ENCODE measurements around the gene UQCRQ.

The UQCRQ gene

DNA sequence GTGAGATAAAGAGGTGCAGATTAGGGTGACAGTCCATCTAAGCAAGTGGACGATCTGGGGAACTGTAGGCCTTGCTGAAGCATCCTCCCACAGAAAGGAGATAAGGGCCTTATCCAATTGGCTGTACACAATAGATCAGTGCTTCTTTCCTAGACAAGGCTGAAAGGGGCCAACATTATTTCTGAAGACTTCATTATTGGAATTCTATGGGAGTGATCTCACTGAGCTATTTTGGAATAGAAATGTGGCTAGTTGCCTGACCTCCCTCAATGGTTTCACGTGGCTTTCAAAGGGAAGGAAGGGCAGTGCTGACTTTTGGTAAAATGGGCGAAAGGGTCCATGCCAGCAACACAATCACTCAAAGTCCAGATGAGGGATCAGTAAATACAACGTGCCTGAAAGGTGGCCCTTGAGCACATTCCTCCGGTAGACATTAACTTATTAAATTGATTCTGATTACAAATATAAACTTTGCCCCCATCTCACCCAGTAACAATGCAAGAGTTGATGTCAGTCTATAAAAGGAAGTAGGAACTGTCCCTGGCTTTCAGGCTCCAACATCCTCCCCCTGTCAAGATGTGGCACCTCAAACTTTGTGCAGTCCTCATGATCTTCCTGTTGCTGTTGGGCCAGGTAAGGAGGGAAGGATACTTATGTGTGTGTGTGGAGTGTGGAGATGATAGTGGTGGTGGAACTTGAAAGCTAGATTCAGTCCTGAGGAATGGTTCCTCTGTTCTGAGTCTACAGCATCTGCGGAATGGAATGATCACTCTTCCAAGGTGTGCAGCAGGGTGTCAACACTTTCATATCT, 6.9 kb downstream of the UQCRQ start, which contains the start of gene LEAP2:
Gene LEAP2, plus strand, starts transcription at position 550 of the 811 bp plus-strand sequence. Its CDS starts 27 bp downstream, at position 577.
- intact Hi-C loops (cut with DNase I; ENCODE audit: low total_unique reads), result no loop called here
- peaks cover 16 to 55% (median 38%) of the 10 kb centered on the region in 3 donors for H3K36me3 ChIP-seq
- no peak within 1 kb of the TSS for H3K4me3 ChIP-seq
- DNase-seq, result no peak
- H3K27me3 ChIP-seq, result no peaks in the 10 kb centered on the region
- TF ChIP-seq, protein P1, sequence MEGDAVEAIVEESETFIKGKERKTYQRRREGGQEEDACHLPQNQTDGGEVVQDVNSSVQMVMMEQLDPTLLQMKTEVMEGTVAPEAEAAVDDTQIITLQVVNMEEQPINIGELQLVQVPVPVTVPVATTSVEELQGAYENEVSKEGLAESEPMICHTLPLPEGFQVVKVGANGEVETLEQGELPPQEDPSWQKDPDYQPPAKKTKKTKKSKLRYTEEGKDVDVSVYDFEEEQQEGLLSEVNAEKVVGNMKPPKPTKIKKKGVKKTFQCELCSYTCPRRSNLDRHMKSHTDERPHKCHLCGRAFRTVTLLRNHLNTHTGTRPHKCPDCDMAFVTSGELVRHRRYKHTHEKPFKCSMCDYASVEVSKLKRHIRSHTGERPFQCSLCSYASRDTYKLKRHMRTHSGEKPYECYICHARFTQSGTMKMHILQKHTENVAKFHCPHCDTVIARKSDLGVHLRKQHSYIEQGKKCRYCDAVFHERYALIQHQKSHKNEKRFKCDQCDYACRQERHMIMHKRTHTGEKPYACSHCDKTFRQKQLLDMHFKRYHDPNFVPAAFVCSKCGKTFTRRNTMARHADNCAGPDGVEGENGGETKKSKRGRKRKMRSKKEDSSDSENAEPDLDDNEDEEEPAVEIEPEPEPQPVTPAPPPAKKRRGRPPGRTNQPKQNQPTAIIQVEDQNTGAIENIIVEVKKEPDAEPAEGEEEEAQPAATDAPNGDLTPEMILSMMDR (IDR thresholded peaks at IDR 0.05), result no peak
- no peak within 1 kb of the TSS for H3K27ac ChIP-seq
- no peaks in the 10 kb centered on the region for H3K9me3 ChIP-seq
- peaks cover 0 to 30% (median 5%) of the 10 kb centered on the region in 4 donors for H3K4me1 ChIP-seq

DNA sequence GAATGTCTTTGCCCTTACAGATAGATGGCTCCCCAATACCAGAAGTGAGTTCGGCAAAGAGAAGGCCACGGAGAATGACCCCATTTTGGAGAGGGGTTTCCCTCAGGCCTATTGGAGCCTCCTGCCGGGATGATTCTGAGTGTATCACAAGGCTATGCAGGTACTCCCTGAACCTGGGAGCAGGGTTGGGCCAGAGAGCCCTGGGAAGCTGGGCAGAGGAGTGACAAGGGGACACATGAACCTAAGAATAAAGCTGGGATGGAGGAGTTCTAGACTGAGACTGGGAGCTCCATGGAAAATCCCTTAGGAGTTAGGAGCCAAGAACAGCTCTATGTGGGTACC, 7.5 kb downstream of the UQCRQ start:
- no peak for DNase-seq
- H3K27ac ChIP-seq, result no peak overlapping the region
- TF ChIP-seq, protein P1 (IDR thresholded peaks at IDR 0.05), result no peak
- peaks cover 18 to 55% (median 39%) of the 10 kb centered on the region in 3 donors for H3K36me3 ChIP-seq
- intact Hi-C loops (cut with DNase I; ENCODE audit: low total_unique reads), result no loop called here
- peaks cover 0 to 30% (median 5%) of the 10 kb centered on the region in 4 donors for H3K4me1 ChIP-seq
- no peaks in the 10 kb centered on the region for H3K27me3 ChIP-seq
- H3K9me3 ChIP-seq, result no peaks in the 10 kb centered on the region
- no peak overlapping the region for H3K4me3 ChIP-seq

DNA sequence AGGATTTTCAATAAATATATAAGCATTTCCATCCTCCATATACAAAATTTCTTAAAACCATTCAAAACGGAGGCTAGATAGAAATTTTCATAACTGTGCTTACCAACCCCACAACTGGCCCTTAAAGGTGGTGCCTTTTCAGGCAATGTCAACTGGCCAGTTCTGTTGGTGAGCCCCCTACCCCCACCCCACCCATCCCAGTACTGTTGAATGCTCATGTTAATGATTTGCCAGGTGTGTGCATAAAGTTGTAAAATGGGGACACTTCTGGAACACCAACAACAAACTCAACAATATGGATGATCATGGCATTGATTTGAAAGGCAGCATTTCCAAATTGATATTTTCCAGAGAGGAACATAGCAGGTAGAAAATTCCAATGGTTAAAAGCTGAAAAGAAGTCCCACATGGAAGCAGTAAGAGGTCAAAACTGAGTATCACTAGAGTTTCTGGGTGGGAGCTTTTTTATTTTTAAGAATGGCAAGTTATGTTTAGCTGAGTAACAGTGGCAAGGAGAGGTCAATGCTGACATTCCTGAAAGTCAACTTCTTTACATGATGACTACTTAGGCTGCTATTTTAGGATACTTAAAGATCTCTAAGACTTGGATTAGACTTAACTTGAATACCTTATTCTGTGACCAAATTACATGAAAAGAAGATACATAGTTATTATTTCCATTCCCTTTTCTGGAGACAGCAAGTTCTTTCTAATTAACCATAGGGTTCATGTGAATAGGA, 9.7 kb downstream of the UQCRQ start:
- no peak for DNase-seq
- TF ChIP-seq, protein P1 (IDR thresholded peaks at IDR 0.05), result no peak
- H3K4me1 ChIP-seq, result peaks cover 0 to 30% (median 5%) of the 10 kb centered on the region in 4 donors
- intact Hi-C loops (cut with DNase I; ENCODE audit: low total_unique reads), result no loop called here
- no peak overlapping the region for H3K4me3 ChIP-seq
- H3K9me3 ChIP-seq, result no peaks in the 10 kb centered on the region
- no peak overlapping the region for H3K27ac ChIP-seq
- no peaks in the 10 kb centered on the region for H3K27me3 ChIP-seq
- peaks cover 39 to 58% (median 51%) of the 10 kb centered on the region in 3 donors for H3K36me3 ChIP-seq

DNA sequence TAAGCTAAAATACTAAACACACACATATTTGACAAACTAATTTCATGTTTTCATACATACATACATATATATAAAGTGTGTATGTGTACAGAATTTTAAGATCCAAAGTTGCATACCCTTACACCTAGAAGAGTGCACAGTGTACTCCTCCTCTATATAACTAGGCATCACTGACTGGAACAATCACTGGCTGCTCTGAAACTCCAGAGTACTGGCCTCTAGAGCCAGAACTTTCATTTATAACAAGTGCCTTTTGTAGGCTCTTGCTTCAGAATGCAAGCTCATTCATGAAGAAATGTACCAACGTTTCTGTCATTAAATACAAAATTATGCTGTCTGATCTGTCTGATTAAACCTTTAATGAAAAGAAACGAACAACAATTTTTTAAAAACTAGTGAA, 11.0 kb downstream of the UQCRQ start:
- no peak for DNase-seq
- Histone ChIP-seq H3K9me3 (no peaks in the 10 kb centered on the region), H3K36me3 (peaks cover 49 to 65% (median 54%) of the 10 kb centered on the region in 3 donors), H3K4me3 (no peak overlapping the region), H3K27me3 (no peaks in the 10 kb centered on the region), H3K27ac (no peak overlapping the region), H3K4me1 (peaks cover 0 to 28% (median 5%) of the 10 kb centered on the region in 4 donors)
- intact Hi-C loops (cut with DNase I; ENCODE audit: low total_unique reads), result no loop called here
- TF ChIP-seq, protein P1 (IDR thresholded peaks at IDR 0.05), result no peak

DNA sequence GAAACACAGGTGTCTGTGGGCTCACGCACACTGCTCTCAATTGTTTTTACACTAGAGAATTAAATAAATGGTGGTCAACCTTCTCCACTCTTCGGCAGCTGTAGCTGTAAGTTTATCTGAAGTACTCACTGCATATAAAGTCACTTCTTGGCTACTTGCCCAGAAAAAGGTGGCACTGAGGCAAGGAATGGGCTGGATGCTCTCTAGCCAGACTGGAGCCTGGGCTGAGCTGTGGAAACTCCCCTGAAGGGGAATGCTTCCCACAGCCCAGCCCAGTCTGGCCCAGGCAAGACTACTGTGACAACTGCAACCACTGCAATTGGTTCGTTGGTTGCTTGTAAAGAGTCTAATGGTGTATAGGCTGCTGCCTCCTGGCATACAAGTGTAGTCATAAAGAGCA, 11.5 kb downstream of the UQCRQ start:
- intact Hi-C loops (cut with DNase I; ENCODE audit: low total_unique reads), result no loop called here
- Histone ChIP-seq H3K27me3 (no peaks in the 10 kb centered on the region), H3K9me3 (no peaks in the 10 kb centered on the region), H3K4me1 (peaks cover 0 to 23% (median 3%) of the 10 kb centered on the region in 4 donors), H3K4me3 (no peak overlapping the region), H3K27ac (no peak overlapping the region), H3K36me3 (peaks cover 50 to 69% (median 55%) of the 10 kb centered on the region in 3 donors)
- TF ChIP-seq, protein P1 (IDR thresholded peaks at IDR 0.05), result no peak
- DNase-seq, result no peak

Data from tibial artery (tissue), 4 donors.